Mucosa of stomach (tissue), 1 donor: ENCODE data around the gene FGFRL1.

Experiments
- H3K27me3 ChIP-seq: one replicate; pipeline ENCODE4 v1.7.0; 2013; ENCODE audit warnings: mild to moderate bottlenecking, low read length; ENCODE audit not compliant: control insufficient read depth, insufficient read depth
- H3K36me3 ChIP-seq: one replicate; pipeline ENCODE4 v1.7.0; 2013; ENCODE audit warnings: low read length; ENCODE audit not compliant: control insufficient read depth, insufficient read depth
- H3K4me1 ChIP-seq: one replicate; pipeline ENCODE4 v1.7.0; 2013; ENCODE audit warnings: mild to moderate bottlenecking, low read length; ENCODE audit not compliant: control insufficient read depth, insufficient read depth
- H3K4me3 ChIP-seq: one replicate; pipeline ENCODE4 v1.7.0; 2013; ENCODE audit warnings: low read length
- H3K9ac ChIP-seq: one replicate; pipeline ENCODE4 v1.7.0; 2013; ENCODE audit warnings: mild to moderate bottlenecking, low read length, moderate library complexity
- H3K9me3 ChIP-seq: one replicate; pipeline ENCODE4 v1.7.0; 2013; ENCODE audit warnings: mild to moderate bottlenecking, low read length, moderate library complexity; ENCODE audit not compliant: control insufficient read depth
- donor health status: Pancreatic carcinoma.

The FGFRL1 gene

DNA sequence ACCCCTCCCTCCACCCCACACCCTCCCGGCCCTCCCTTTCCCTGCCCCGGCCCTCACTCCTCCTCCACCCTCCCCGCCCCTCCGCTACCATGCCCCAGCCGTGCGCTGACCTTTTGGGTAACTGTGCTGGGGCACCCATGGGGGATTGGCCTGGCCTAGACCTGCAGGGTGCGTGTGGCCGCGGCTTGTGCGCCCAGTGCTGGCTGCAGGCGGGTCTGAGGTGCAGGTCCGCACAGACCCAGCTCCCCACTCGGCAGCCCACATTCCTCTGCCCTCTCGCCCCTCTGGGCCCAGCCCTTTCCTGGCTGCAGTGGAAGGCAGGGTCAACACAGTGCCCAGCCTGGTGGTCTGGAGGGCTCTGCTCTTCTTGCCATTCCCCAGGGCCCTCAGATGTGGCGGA, 24.7 kb downstream of the FGFRL1 start:
- Histone ChIP-seq H3K4me3 (no peak overlapping the region), H3K36me3 (no peaks in the 10 kb centered on the region), H3K4me1 (peaks cover 50% of the 10 kb centered on the region), H3K9ac (no peak overlapping the region), H3K9me3 (no peaks in the 10 kb centered on the region), H3K27me3 (peaks cover 47% of the 10 kb centered on the region)

DNA sequence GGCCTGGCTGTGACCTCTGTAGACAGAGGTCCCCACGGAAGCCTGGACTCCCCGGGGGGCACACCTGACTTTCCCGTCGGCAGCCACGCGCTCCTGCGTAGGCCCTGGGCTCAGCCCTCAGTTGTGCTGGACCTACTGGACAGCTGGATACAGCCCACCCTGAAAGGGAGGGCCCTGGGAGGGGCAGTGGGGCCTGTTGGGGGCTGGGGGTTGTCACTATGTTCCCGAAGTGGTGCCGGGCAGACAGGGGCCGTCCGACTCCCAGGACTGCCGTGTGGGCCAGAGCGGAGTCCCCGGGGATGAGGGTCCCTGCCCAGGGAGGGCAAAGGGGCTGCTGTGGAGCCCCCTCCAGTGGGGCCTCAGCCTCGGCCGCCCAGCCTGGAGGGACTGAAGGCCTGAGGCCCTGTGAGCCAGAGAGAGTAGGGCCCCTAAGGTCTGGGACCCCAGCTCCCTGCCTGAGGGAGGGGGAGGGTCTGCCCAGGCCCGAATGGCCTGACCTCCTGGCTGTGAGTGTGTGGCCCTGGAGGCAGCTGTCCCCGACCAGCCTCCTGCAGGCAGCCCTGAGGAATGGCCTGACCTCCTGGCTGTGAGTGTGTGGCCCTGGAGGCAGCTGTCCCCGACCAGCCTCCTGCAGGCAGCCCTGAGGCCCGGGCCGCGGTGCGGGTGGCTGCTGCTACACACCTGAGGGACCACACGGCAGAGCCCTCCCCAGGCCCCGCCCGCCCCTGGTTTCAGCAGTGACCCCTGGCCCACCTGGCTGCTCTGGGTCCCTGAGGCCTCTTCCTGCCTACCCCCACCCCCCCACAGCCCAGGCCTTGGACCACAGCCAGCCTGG, 25.8 kb downstream of the FGFRL1 start:
- Histone ChIP-seq H3K9ac (no peak overlapping the region), H3K27me3 (peaks cover 43% of the 10 kb centered on the region), H3K9me3 (no peaks in the 10 kb centered on the region), H3K36me3 (no peaks in the 10 kb centered on the region), H3K4me3 (no peak overlapping the region), H3K4me1 (peaks cover 61% of the 10 kb centered on the region)

DNA sequence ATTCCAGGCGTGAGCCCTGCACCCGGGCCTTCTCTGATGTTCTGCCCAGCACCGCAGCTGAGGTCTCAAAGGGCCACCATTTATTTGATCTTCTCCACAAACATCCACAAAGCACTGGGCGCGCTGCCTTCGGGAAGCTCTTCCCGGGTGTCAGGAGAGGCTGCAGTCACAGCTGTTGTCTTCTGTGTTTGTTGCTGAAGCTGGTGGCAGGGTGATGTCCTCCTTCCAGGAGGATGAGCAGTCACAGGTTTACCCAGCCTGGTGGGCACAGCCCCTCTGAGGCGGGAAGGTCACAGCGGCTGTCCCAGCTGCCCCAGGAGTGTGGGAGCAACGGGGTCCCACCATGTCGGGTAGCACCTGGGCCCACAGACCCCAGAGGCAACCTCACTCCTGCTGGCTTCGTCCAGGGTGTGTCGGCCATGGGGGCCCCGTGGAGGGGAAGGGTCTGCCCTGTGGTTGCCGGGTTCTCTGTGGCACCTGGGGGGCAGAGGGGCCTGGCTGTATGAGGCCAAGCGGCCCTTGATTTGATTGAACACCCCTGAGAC, 27.6 kb downstream of the FGFRL1 start:
- Histone ChIP-seq H3K4me1 (peaks cover 64% of the 10 kb centered on the region), H3K4me3 (no peak overlapping the region), H3K9me3 (no peaks in the 10 kb centered on the region), H3K9ac (no peak overlapping the region), H3K27me3 (peaks cover 34% of the 10 kb centered on the region), H3K36me3 (no peaks in the 10 kb centered on the region)

DNA sequence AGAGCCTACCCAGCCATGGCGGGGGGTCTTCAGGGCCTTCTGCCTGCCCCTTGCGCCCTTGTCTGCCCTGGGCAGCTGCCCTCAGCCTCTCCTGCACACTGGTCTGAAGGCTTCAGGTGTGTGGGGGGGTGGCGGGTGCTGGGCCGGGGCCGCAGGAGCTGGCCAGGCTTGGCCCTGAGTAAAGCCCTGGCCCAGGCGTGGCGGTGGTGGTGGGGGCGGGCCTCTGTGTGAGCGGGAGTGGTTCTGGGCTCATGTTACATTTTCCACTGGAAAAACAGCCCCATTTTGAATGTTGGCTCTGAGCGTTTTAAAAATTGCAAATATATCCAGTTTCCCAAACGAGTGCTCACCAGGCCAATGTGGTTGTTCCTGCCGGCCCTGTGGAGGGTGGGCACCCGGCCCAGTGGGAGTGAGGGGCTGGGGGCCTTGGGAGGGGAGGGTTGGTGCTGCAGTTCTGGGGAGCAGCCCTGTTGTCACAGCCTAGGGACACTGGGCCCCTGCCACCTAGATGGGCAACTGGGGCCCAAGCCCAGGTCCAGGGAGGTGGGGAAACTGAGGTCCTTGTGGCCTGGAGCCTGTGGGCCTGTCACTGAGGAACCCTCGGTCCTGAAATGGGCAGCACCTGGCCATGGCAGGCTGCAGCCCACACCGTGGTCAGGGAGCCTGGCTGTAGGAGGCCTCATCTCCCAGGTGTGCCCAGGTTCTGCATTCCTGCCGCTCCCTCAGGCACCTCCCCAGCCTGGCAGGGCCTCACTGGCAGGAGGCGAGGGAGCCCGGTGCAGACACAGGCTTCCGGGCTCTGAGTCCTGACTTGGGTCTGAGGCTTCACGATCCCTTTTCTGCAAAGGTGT, 28.3 kb downstream of the FGFRL1 start:
- peaks cover 65% of the 10 kb centered on the region for H3K4me1 ChIP-seq
- H3K27me3 ChIP-seq = peaks cover 35% of the 10 kb centered on the region
- H3K9ac ChIP-seq = peak overlapping the region; percentile 56
- H3K36me3 ChIP-seq = no peaks in the 10 kb centered on the region
- no peak overlapping the region for H3K4me3 ChIP-seq
- H3K9me3 ChIP-seq = no peaks in the 10 kb centered on the region

DNA sequence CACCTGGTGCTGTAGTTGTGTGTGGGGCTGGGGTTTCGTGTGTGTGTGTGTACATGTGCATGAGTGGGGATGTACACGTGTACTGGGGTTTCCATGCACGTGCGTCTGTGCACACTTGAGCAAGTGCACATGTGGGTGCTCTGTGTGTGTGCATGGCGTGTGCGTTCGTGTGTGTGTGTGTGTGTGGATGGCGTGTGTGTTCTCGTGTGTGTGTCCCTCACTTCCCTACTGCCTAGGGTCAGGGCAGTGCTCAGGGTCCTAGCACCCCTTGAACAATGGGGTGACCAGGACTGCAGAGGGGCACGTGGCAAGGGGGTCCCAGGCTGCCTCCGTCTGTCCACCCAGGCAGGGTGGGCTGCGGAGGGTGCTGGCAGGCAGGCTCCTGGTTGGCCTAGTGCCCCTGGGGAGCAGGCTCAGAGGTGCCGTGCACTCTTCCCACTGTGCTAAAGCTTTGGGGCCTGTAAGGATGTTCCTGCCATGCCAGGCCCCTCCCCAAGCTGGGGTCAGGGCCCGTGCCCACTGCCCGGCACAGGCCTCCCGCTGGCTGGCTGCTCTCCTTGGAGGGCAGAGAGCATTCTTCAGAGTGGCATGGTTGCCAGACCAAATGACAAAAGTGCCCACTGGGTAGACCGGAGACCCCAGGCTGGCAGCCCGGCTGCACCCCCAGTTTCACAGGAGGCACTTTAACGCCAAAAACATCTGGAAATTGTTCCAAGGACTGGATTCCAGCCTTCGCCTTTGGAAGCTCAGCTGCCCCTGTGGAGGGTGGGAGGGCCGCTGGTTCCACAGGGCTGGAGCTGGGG, 29.1 kb downstream of the FGFRL1 start:
- peaks cover 67% of the 10 kb centered on the region for H3K4me1 ChIP-seq

DNA sequence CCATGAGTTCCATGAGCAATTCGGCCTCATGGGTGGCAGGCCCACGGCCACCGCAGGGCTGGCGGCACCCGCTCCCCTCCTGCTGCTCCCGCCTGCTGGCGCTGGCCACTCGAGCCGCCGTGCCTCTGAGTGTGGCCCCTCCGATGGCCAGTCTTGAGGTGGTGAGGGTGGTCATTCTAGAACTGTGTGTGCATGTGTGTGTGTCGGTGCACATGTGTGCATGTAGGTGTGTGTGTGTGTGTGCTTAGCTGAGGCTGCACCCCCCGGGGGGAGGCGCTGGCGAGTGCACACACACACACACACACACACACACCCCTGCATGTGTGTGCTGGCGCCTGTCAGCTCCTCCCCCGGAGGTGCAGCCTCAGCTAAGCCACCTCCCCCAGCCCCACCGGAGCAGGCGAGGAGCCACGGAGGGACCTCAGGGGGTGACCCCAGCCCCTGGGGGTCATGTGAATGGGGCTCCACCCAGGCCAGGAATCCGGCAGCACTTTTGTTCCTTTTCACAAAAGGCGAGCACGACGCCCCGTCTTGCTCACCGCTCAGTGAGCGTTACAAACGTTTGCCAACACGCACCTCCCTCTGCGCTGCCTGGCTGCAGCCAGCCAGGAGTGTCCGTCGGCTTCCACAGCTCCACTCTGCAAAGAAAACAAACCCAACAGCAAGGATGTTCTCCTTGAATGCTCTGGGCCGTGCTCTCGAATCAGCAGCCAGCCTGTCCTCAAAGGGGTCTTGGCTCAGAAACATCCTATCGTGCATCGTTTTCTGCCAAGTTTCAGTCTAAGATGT, 29.9 kb downstream of the FGFRL1 start:
- H3K36me3 ChIP-seq = no peaks in the 10 kb centered on the region
- no peak overlapping the region for H3K4me3 ChIP-seq
- H3K27me3 ChIP-seq = peaks cover 45% of the 10 kb centered on the region
- no peak overlapping the region for H3K9ac ChIP-seq
- no peaks in the 10 kb centered on the region for H3K9me3 ChIP-seq
- peaks cover 63% of the 10 kb centered on the region for H3K4me1 ChIP-seq

More for the DNA sequence above, 29.1 kb downstream of the FGFRL1 start:
- no peak overlapping the region for H3K9ac ChIP-seq
- H3K9me3 ChIP-seq = no peaks in the 10 kb centered on the region
- H3K4me3 ChIP-seq = no peak overlapping the region
- peaks cover 43% of the 10 kb centered on the region for H3K27me3 ChIP-seq
- no peaks in the 10 kb centered on the region for H3K36me3 ChIP-seq

DNA sequence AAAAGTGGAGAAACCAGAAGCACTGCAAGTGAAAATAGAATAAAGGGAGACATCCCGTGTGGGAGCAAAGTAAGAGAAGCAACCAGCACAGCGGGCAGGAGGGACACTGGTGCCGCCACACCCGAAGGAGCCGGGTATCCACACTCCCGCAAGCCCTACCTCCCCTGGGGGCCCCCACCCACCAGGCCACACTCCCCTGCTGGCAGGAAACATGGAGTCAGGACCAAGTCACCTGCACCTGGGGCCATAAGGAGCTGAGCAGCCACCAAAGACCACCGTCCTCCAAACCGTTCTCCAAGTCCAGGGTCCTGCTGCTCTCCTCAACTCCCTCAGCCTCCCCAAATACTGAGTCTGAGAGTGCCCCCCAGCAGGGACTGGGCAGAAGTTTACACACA, 30.5 kb downstream of the FGFRL1 start:
- Histone ChIP-seq H3K4me1 (peaks cover 62% of the 10 kb centered on the region), H3K9ac (no peak overlapping the region), H3K36me3 (no peaks in the 10 kb centered on the region), H3K4me3 (no peak overlapping the region), H3K27me3 (peaks cover 47% of the 10 kb centered on the region), H3K9me3 (no peaks in the 10 kb centered on the region)

DNA sequence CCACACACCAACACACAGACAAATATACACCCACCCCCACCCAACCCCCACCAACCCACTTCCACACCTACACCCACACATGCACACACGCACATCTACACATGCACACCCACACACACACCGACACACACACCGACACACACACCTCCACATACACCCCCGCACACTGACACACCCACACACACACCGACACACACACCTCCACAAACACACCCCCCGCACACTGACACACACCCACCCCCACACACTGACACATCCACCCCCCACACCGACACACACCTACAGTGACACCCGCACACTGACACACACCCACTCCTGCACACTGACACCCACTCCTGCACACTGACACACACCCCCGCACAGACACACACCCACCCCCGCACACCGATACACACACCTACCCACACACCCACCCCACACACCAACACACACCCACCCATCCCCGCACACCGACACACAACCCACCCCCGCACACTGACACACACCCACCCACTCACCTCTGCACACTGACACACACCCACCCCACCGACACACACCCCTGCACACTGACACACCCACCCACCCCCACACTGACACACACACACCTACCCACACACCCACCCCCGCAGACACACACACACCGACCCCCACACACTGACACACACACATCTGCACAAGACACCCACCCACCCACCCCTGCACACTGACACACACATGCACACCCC, 31.1 kb downstream of the FGFRL1 start:
- Histone ChIP-seq H3K4me1 (peaks cover 68% of the 10 kb centered on the region), H3K36me3 (no peaks in the 10 kb centered on the region), H3K4me3 (no peak overlapping the region), H3K9me3 (no peaks in the 10 kb centered on the region), H3K27me3 (peaks cover 50% of the 10 kb centered on the region), H3K9ac (no peak overlapping the region)

DNA sequence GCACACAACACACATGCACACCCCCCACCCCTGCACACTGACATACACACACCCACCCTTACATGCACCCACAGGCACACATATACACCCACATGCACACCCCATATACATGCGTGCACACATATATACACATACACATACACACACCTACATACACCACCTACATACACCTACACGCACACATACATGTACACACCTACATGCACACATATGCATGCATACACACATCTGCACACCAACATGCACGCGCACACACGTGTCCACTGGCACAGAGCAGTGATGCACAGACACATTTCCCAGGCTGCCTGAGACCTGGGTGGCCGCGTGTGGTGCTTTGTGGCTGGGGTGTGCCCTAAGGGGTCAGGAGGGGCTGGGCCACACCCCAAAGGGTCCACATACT, 31.7 kb downstream of the FGFRL1 start:
- no peaks in the 10 kb centered on the region for H3K36me3 ChIP-seq
- H3K4me1 ChIP-seq = peaks cover 75% of the 10 kb centered on the region
- H3K9ac ChIP-seq = no peak overlapping the region
- no peak overlapping the region for H3K4me3 ChIP-seq
- H3K27me3 ChIP-seq = peaks cover 50% of the 10 kb centered on the region
- no peaks in the 10 kb centered on the region for H3K9me3 ChIP-seq

DNA sequence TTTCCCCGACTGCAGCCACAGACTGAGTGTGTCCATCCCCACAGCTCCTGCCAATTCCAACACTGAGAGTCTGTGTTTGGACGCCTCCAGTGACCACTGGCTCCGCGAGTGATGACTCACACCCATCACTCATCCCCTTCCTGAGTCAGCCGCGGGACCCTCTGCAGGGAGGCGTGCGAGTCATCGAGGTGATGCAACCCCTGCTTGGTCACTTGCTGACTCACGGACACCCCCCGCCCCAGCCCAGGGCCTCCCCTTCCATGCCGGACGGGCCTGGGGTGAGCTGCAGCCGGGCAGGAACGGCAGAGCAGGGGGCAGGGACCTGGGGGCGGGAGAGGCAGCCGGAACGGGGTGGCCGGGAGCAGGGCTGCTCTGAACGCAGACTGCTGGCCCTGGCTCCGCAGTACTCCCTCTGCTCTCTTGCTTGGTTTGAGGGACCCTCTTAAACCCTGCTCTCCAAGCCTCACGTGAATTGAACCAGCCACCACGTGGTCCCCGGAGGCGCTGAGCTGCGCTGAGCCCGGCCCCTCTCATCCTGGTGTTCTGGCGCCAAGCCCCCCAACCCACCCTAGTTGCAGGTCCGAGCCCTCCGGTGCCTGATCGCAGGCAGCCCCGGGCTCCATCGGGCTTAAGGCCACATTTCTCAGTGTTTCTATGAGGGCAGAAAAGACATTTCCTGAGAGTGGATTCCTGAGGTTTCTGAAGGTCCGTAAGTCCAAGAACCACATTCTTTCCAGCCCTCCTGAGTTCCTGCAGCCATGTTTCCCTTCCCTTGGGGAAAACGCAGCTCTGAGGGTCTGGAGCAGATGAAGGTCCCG, 32.4 kb downstream of the FGFRL1 start:
- Histone ChIP-seq H3K36me3 (no peaks in the 10 kb centered on the region), H3K4me1 (peaks cover 76% of the 10 kb centered on the region), H3K4me3 (no peak overlapping the region), H3K9ac (no peak overlapping the region), H3K9me3 (no peaks in the 10 kb centered on the region), H3K27me3 (peaks cover 49% of the 10 kb centered on the region)
